HEK293 (cell line): ENCODE results near the gene NRTN.
A peak's percentile ranks its signal among the peaks of the same experiment; 100 is the strongest.

Experiments used
- CTCF ChIP-seq: fragments of 450-650 bp; formaldehyde crosslinking; IDR thresholded peaks from 2 replicates; pipeline ENCODE4 v1.5.1; 2016; ENCODE audit warnings: missing biosample characterization, missing genetic modification characterization
- GFI1B ChIP-seq: fragments of 450-650 bp; formaldehyde crosslinking; IDR thresholded peaks from 2 replicates; pipeline ENCODE4 v1.5.1; 2016; ENCODE audit warnings: missing biosample characterization, missing genetic modification characterization
- GLIS1 ChIP-seq: fragments of 450-650 bp; formaldehyde crosslinking; IDR thresholded peaks from 2 replicates; pipeline ENCODE4 v1.5.1; 2016; ENCODE audit warnings: missing biosample characterization, missing genetic modification characterization
- GLIS2 ChIP-seq: fragments of 450-650 bp; formaldehyde crosslinking; IDR thresholded peaks from 2 replicates; pipeline ENCODE4 v1.5.1; 2016; ENCODE audit warnings: missing biosample characterization, missing genetic modification characterization
- MYNN ChIP-seq: fragments of 450-650 bp; formaldehyde crosslinking; IDR thresholded peaks from 2 replicates; pipeline ENCODE4 v1.5.1; 2016; ENCODE audit warnings: missing biosample characterization, missing genetic modification characterization, borderline replicate concordance
- PRDM6 ChIP-seq: fragments of 450-650 bp; formaldehyde crosslinking; IDR thresholded peaks from 2 replicates; pipeline ENCODE4 v1.5.1; 2017; ENCODE audit warnings: missing biosample characterization, missing genetic modification characterization
- SETDB1 ChIP-seq: IDR thresholded peaks from one replicate; pipeline ENCODE4 v1.6.1; 2017; ENCODE audit warnings: mild to moderate bottlenecking, low read length, moderate library complexity, mixed read lengths; ENCODE audit not compliant: insufficient read length
- ZBTB1 ChIP-seq: fragments of 450-650 bp; formaldehyde crosslinking; IDR thresholded peaks from 2 replicates; pipeline ENCODE4 v1.5.1; 2016; ENCODE audit warnings: missing biosample characterization, missing genetic modification characterization
- ZBTB6 ChIP-seq: fragments of 450-650 bp; formaldehyde crosslinking; IDR thresholded peaks from 2 replicates; pipeline ENCODE4 v1.5.1; 2017; ENCODE audit warnings: missing biosample characterization, missing genetic modification characterization
- ZFP37 ChIP-seq: fragments of 450-650 bp; formaldehyde crosslinking; IDR thresholded peaks from 2 replicates; pipeline ENCODE4 v1.5.1; 2016; ENCODE audit warnings: missing biosample characterization, missing genetic modification characterization
- ZNF121 ChIP-seq: fragments of 450-650 bp; formaldehyde crosslinking; IDR thresholded peaks from 2 replicates; pipeline ENCODE4 v1.5.1; 2016; ENCODE audit warnings: missing biosample characterization, missing genetic modification characterization
- ZNF2 ChIP-seq: fragments of 450-650 bp; formaldehyde crosslinking; IDR thresholded peaks from 2 replicates; pipeline ENCODE4 v1.5.1; 2016; ENCODE audit warnings: missing biosample characterization, missing genetic modification characterization
- ZNF211 ChIP-seq: fragments of 450-650 bp; formaldehyde crosslinking; IDR thresholded peaks from 2 replicates; pipeline ENCODE4 v1.5.1; 2016; ENCODE audit warnings: low read depth, missing biosample characterization, missing genetic modification characterization
- ZNF239 ChIP-seq: fragments of 450-650 bp; formaldehyde crosslinking; IDR thresholded peaks from 2 replicates; pipeline ENCODE4 v1.5.1; 2016; ENCODE audit warnings: missing biosample characterization, missing genetic modification characterization
- ZNF335 ChIP-seq: fragments of 450-650 bp; formaldehyde crosslinking; conservative IDR thresholded peaks from 2 replicates; pipeline ENCODE4 v1.5.1; 2016; ENCODE audit warnings: missing biosample characterization, missing genetic modification characterization
- ZNF354C ChIP-seq: fragments of 450-650 bp; formaldehyde crosslinking; IDR thresholded peaks from 2 replicates; pipeline ENCODE4 v1.5.1; 2016; ENCODE audit warnings: missing biosample characterization, missing genetic modification characterization, low read depth, borderline replicate concordance
- ZNF366 ChIP-seq: fragments of 450-650 bp; formaldehyde crosslinking; conservative IDR thresholded peaks from 2 replicates; pipeline ENCODE4 v1.5.1; 2016; ENCODE audit warnings: missing biosample characterization, missing genetic modification characterization
- ZNF423 ChIP-seq: fragments of 450-650 bp; formaldehyde crosslinking; IDR thresholded peaks from 2 replicates; pipeline ENCODE4 v1.5.1; 2016; ENCODE audit warnings: missing biosample characterization, missing genetic modification characterization
- ZNF501 ChIP-seq: fragments of 450-650 bp; formaldehyde crosslinking; IDR thresholded peaks from 2 replicates; pipeline ENCODE4 v1.5.1; 2016; ENCODE audit warnings: missing biosample characterization, missing genetic modification characterization
- ZNF513 ChIP-seq: fragments of 450-650 bp; IDR thresholded peaks from 2 replicates; pipeline ENCODE4 v1.5.1; 2018; ENCODE audit warnings: missing biosample characterization, missing genetic modification characterization
- ZNF549 ChIP-seq: fragments of 450-650 bp; IDR thresholded peaks from 2 replicates; pipeline ENCODE4 v1.5.1; 2018; ENCODE audit warnings: missing biosample characterization, missing genetic modification characterization, mild to moderate bottlenecking, inconsistent platforms, moderate library complexity
- ZNF560 ChIP-seq: fragments of 450-650 bp; formaldehyde crosslinking; IDR thresholded peaks from 2 replicates; pipeline ENCODE4 v1.5.1; 2017; ENCODE audit warnings: missing biosample characterization, missing genetic modification characterization, borderline replicate concordance
- ZNF623 ChIP-seq: fragments of 450-650 bp; formaldehyde crosslinking; IDR thresholded peaks from 2 replicates; pipeline ENCODE4 v1.5.1; 2016; ENCODE audit warnings: missing biosample characterization, missing genetic modification characterization
- ZNF626 ChIP-seq: fragments of 450-650 bp; sonication (Bioruptor Pico); formaldehyde crosslinking; IDR thresholded peaks from 2 replicates; pipeline ENCODE4 v1.5.1; 2018; ENCODE audit warnings: missing biosample characterization, missing genetic modification characterization, inconsistent platforms
- ZNF629 ChIP-seq: fragments of 450-650 bp; formaldehyde crosslinking; IDR thresholded peaks from 2 replicates; pipeline ENCODE4 v1.5.1; 2017; ENCODE audit warnings: missing biosample characterization, missing genetic modification characterization
- ZNF707 ChIP-seq: fragments of 450-650 bp; formaldehyde crosslinking; IDR thresholded peaks from 2 replicates; pipeline ENCODE4 v1.5.1; 2016; ENCODE audit warnings: missing biosample characterization, missing genetic modification characterization
- ZNF843 ChIP-seq: fragments of 450-650 bp; formaldehyde crosslinking; IDR thresholded peaks from 2 replicates; pipeline ENCODE4 v1.5.1; 2016; ENCODE audit warnings: missing biosample characterization, missing genetic modification characterization
- ZSCAN16 ChIP-seq: fragments of 450-650 bp; formaldehyde crosslinking; IDR thresholded peaks from 2 replicates; pipeline ENCODE4 v1.5.1; 2016; ENCODE audit warnings: missing biosample characterization, missing genetic modification characterization
- ZSCAN23 ChIP-seq: fragments of 450-650 bp; formaldehyde crosslinking; IDR thresholded peaks from 2 replicates; pipeline ENCODE4 v1.5.1; 2016; ENCODE audit warnings: missing biosample characterization, missing genetic modification characterization
- TF ChIP-seq, protein P1 (sequence below): fragments of 450-650 bp; formaldehyde crosslinking; IDR thresholded peaks from 2 replicates; pipeline ENCODE4 v1.5.1; 2016; ENCODE audit warnings: missing biosample characterization, missing genetic modification characterization
- TF ChIP-seq, protein P2 (sequence below): IDR thresholded peaks from 2 replicates; pipeline ENCODE4 v1.6.1; 2011; ENCODE audit warnings: mild to moderate bottlenecking, low read depth, low read length, borderline replicate concordance

Gene NRTN

GRCh38 chr19:5790559-5791520 lies 14.0 kb upstream of the NRTN start, which contains the start of gene DUS3L (continued):
- no peak for TF ChIP-seq ZNF354C (tag by site-specific recombination)
- no peak for TF ChIP-seq ZNF423
- no peak for TF ChIP-seq ZNF560 (tag by site-specific recombination)
- TF ChIP-seq CTCF: peak; percentile 23
- no peak for TF ChIP-seq ZSCAN16 (tag by site-specific recombination)
- TF ChIP-seq GLIS1: peak; percentile 34; the same call in 1 of the 2 replicates
- TF ChIP-seq ZSCAN23: peak; percentile 73
- TF ChIP-seq ZNF843 (tag by site-specific recombination): peak; percentile 78
- TF ChIP-seq ZNF335: peak; percentile 100
- TF ChIP-seq GFI1B (tag by site-specific recombination): no peak
- TF ChIP-seq MYNN (tag by site-specific recombination): no peak
- TF ChIP-seq SETDB1: no peak
- TF ChIP-seq ZNF501 (tag by site-specific recombination): peak; percentile 70; the same call in 1 of the 2 replicates
- peak; percentile 34; the same call in 1 of the 2 replicates for TF ChIP-seq ZNF707 (tag by site-specific recombination)
- TF ChIP-seq ZFP37: no peak; the same call in none of the 2 replicates
- TF ChIP-seq ZNF549 (tag by site-specific recombination): no peak
- TF ChIP-seq ZNF513 (tag by site-specific recombination): no peak
- TF ChIP-seq ZNF2 (tag by site-specific recombination): peak; percentile 94
- TF ChIP-seq ZNF626 (tag by site-specific recombination): no peak
- TF ChIP-seq ZNF366 (tag by site-specific recombination): no peak
- no peak for TF ChIP-seq PRDM6 (tag by site-specific recombination)
- TF ChIP-seq ZBTB1 (tag by site-specific recombination): 0 out of 2 replicates have a peak, but pooled peaks have one; percentile 44
- peak; percentile 32; the same call in 1 of the 2 replicates for TF ChIP-seq ZNF623 (tag by site-specific recombination)
- TF ChIP-seq, protein P1, sequence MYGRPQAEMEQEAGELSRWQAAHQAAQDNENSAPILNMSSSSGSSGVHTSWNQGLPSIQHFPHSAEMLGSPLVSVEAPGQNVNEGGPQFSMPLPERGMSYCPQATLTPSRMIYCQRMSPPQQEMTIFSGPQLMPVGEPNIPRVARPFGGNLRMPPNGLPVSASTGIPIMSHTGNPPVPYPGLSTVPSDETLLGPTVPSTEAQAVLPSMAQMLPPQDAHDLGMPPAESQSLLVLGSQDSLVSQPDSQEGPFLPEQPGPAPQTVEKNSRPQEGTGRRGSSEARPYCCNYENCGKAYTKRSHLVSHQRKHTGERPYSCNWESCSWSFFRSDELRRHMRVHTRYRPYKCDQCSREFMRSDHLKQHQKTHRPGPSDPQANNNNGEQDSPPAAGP (tag by site-specific recombination): peak; percentile 91
- peak; percentile 40; the same call in 1 of the 2 replicates for TF ChIP-seq ZBTB6 (tag by site-specific recombination)
- no peak for TF ChIP-seq ZNF121 (tag by site-specific recombination)
- no peak for TF ChIP-seq GLIS2
- TF ChIP-seq ZNF211 (tag by site-specific recombination): no peak
- peak; percentile 100 for TF ChIP-seq ZNF629 (tag by site-specific recombination)
- TF ChIP-seq, protein P2, sequence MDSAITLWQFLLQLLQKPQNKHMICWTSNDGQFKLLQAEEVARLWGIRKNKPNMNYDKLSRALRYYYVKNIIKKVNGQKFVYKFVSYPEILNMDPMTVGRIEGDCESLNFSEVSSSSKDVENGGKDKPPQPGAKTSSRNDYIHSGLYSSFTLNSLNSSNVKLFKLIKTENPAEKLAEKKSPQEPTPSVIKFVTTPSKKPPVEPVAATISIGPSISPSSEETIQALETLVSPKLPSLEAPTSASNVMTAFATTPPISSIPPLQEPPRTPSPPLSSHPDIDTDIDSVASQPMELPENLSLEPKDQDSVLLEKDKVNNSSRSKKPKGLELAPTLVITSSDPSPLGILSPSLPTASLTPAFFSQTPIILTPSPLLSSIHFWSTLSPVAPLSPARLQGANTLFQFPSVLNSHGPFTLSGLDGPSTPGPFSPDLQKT: no peak
- no peak for TF ChIP-seq ZNF239 (tag by site-specific recombination)
